Stimulated activated CD4-positive, alpha-beta T cell treated with anti-CD3 and anti-CD28 coated beads, TNF-alpha, amount 100 ng/mL, for 48 hours (primary cell): ENCODE data around the gene DPPA4.

Experiments used
- DNase-seq, 3 donors: peaks; one replicate each; pipeline ENCODE4 v3.0.0-alpha.2; 2020; ENCODE audit warnings: low read depth in 3 of 3

DPPA4 gene

GRCh38 chr3:109339197-109339596, 1.9 kb upstream of the DPPA4 start:
- DNase-seq, result no peak

GRCh38 chr3:109338322-109338721, 976 bp upstream of the DPPA4 start:
- no peak for DNase-seq

GRCh38 chr3:109336291-109336861, 970 bp downstream of the DPPA4 start:
- DNase-seq, result peak in 1 of 3 donors; percentile 2

- DNase-seq, result no peak
Measured at GRCh38 chr3:109334572-109334971, 2.8 kb downstream of the DPPA4 start.

GRCh38 chr3:109331692-109332091, 5.7 kb downstream of the DPPA4 start:
- DNase-seq, result no peak

- no peak for DNase-seq
Measured at GRCh38 chr3:109330405-109330804, 6.9 kb downstream of the DPPA4 start.

GRCh38 chr3:109328202-109328601, 9.1 kb downstream of the DPPA4 start:
- DNase-seq, result no peak

GRCh38 chr3:109325657-109326056, 11.7 kb downstream of the DPPA4 start:
- DNase-seq, result no peak

- DNase-seq, result no peak
Measured at GRCh38 chr3:109325109-109325508, 12.2 kb downstream of the DPPA4 start.

GRCh38 chr3:109316162-109316730, 21.1 kb downstream of the DPPA4 start, which contains the start of gene DPPA2:
Gene DPPA2, minus strand, starts transcription at chr3:109316517. Its CDS starts 1,975 bp downstream, at chr3:109314542.
- DNase-seq, result no peak

GRCh38 chr3:109313061-109313460, 24.3 kb downstream of the DPPA4 start:
- no peak for DNase-seq

GRCh38 chr3:109297496-109297895, 39.9 kb downstream of the DPPA4 start:
- DNase-seq, result no peak

- no peak for DNase-seq
Measured at GRCh38 chr3:109284071-109284470, 53.3 kb downstream of the DPPA4 start.

- no peak for DNase-seq
Measured at GRCh38 chr3:109278546-109278945, 58.8 kb downstream of the DPPA4 start.

- no peak for DNase-seq
Measured at GRCh38 chr3:109278141-109278540, 59.2 kb downstream of the DPPA4 start.
